HG02759 (cell line): ENCODE results near the gene ROCK2.

Source experiments
- ATAC-seq: cut with Tn5 transposase; IDR thresholded peaks from one replicate; pipeline ENCODE4 v1.9.1; 2021; ENCODE audit warnings: mild to moderate bottlenecking, moderate library complexity; ENCODE audit not compliant: unreplicated experiment

The ROCK2 gene

GRCh38 chr2:11368059-11368572, 23.7 kb upstream of the ROCK2 start:
- ATAC-seq, result no peak

- ATAC-seq, result no peak
Observed at GRCh38 chr2:11367170-11367730, 22.8 kb upstream of the ROCK2 start.

- no peak for ATAC-seq
Observed at GRCh38 chr2:11366326-11366741, 21.9 kb upstream of the ROCK2 start.

- ATAC-seq, result no peak
Observed at GRCh38 chr2:11365096-11365879, 20.9 kb upstream of the ROCK2 start.

- ATAC-seq, result no peak
Observed at GRCh38 chr2:11364565-11364887, 20.1 kb upstream of the ROCK2 start.

- no peak for ATAC-seq
Observed at GRCh38 chr2:11363868-11364564, 19.6 kb upstream of the ROCK2 start.

- ATAC-seq, result no peak
Observed at GRCh38 chr2:11359865-11360264, 15.4 kb upstream of the ROCK2 start.

- no peak for ATAC-seq
Observed at GRCh38 chr2:11357428-11357972, 13.1 kb upstream of the ROCK2 start.

- no peak for ATAC-seq
Observed at GRCh38 chr2:11356764-11357163, 12.3 kb upstream of the ROCK2 start.

- no peak for ATAC-seq
Observed at GRCh38 chr2:11355194-11356053, 11.0 kb upstream of the ROCK2 start.

- no peak for ATAC-seq
Observed at GRCh38 chr2:11354363-11355154, 10.1 kb upstream of the ROCK2 start.

GRCh38 chr2:11352781-11353537, 8.5 kb upstream of the ROCK2 start:
- no peak for ATAC-seq

GRCh38 chr2:11348209-11348749, 3.8 kb upstream of the ROCK2 start:
- no peak for ATAC-seq

- no peak for ATAC-seq
Observed at GRCh38 chr2:11347403-11347959, 3.0 kb upstream of the ROCK2 start.

- no peak for ATAC-seq
Observed at GRCh38 chr2:11346023-11346482, 1.6 kb upstream of the ROCK2 start.

- peak; percentile 38 for ATAC-seq
Observed at GRCh38 chr2:11344956-11345677, 681 bp upstream of the ROCK2 start.

GRCh38 chr2:11343650-11344341, 640 bp downstream of the ROCK2 start:
- peak; percentile 33 for ATAC-seq

- no peak for ATAC-seq
Observed at GRCh38 chr2:11343368-11343649, 1.1 kb downstream of the ROCK2 start.
